Activated CD4-positive, alpha-beta T cell treated with anti-CD3 and anti-CD28 coated beads, Interleukin-2, amount 10 ng/mL, durations not matched to agents 24 days and 14 days (primary cell): ENCODE measurements around the gene HTD2. TPM values are rescaled to one million over a fixed set of nuclear protein-coding genes. Genes with fewer than 3 reads are reported as not detected.
A peak's percentile ranks its signal among the peaks of the same experiment; 100 is the strongest.

Experiments
- DNase-seq: peaks from one replicate; pipeline ENCODE4 v3.0.0; 2022
- H3K27ac Mint-ChIP-seq: one replicate; pipeline ENCODE4 v1.8.0; 2022; ENCODE audit warnings: mild to moderate bottlenecking, mixed read lengths
- H3K27me3 Mint-ChIP-seq: one replicate; pipeline ENCODE4 v1.8.0; 2022; ENCODE audit warnings: mixed read lengths
- H3K36me3 Mint-ChIP-seq: one replicate; pipeline ENCODE4 v1.8.0; 2022; ENCODE audit warnings: low read depth, mild to moderate bottlenecking, mixed read lengths
- H3K4me1 Mint-ChIP-seq: one replicate; pipeline ENCODE4 v1.8.0; 2021; ENCODE audit warnings: mixed read lengths
- H3K4me3 Mint-ChIP-seq: one replicate; pipeline ENCODE4 v1.8.0; 2022; ENCODE audit warnings: mild to moderate bottlenecking, moderate library complexity, mixed read lengths
- H3K9me3 Mint-ChIP-seq: one replicate; pipeline ENCODE4 v1.8.0; 2021; ENCODE audit warnings: mixed read lengths
- intact Hi-C: fragments of 100-400 bp; cut with micrococcal nuclease; formaldehyde crosslinking; loops from one replicate; pipeline ENCODE4 v1.15.1; 2023
- total RNA-seq: library from RNA; stranded (reverse); gene quantifications from 2 replicates; pipeline ENCODE4 v1.2.3, GENCODE V29; 2022

The HTD2 gene
- total RNA-seq, 1 donor from 2014 or later, result 9.7 TPM

GRCh38 chr3:58307639-58308215, 1.4 kb downstream of the HTD2 start:
- H3K4me1 Mint-ChIP-seq, result peaks cover 22% of the 10 kb centered on the region
- peak; percentile 83 for DNase-seq
- peak overlapping the region; percentile 99 for H3K27ac Mint-ChIP-seq
- no peaks in the 10 kb centered on the region for H3K9me3 Mint-ChIP-seq
- intact Hi-C loops, result loop anchor here (1.0 to 10.0 kb wide), 5 partner anchors 45 to 325 kb away; partner anchors contain the start of gene FLNB
- peak overlapping the region; percentile 98 for H3K4me3 Mint-ChIP-seq
- peaks cover 37% of the 10 kb centered on the region for H3K36me3 Mint-ChIP-seq
- H3K27me3 Mint-ChIP-seq, result peaks cover 2% of the 10 kb centered on the region

- DNase-seq, result no peak
- Mint-ChIP-seq H3K9me3 (no peaks in the 10 kb centered on the region), H3K27ac (peak overlapping the region; percentile 32), H3K4me3 (no peak overlapping the region), H3K27me3 (no peaks in the 10 kb centered on the region), H3K36me3 (peaks cover 43% of the 10 kb centered on the region), H3K4me1 (peaks cover 22% of the 10 kb centered on the region)
- intact Hi-C loops, result loop anchor here (1.0 to 10.0 kb wide), 3 partner anchors 44 to 324 kb away; partner anchors contain the start of gene FLNB
Measured at GRCh38 chr3:58308728-58309127, 2.4 kb downstream of the HTD2 start.

- intact Hi-C loops, result no loop called here
- H3K27me3 Mint-ChIP-seq, result no peaks in the 10 kb centered on the region
- H3K27ac Mint-ChIP-seq, result no peak overlapping the region
- no peak for DNase-seq
- peaks cover 3% of the 10 kb centered on the region for H3K4me1 Mint-ChIP-seq
- no peak overlapping the region for H3K4me3 Mint-ChIP-seq
- peaks cover 52% of the 10 kb centered on the region for H3K36me3 Mint-ChIP-seq
- H3K9me3 Mint-ChIP-seq, result no peaks in the 10 kb centered on the region
Measured at GRCh38 chr3:58317811-58318210, 11.5 kb downstream of the HTD2 start.

DNA sequence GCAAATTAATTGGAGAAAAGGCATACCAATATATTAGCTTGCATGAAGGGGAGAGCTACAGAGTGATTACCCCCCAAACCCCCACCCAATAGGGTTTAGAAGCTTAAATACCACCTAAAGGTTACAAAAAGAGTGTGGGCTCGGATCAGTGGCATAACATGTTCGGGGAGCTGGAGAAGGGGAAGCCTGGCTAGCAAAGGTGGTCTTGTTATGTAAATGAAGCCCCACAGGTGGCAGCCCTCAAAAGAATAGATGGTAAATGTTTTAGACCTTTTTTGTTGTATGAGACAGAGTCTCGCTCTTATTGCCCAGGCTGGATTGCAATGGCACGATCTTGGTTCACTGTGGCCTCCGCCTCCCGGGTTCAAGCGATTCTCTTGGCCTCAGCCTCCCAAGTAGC, 15.5 kb downstream of the HTD2 start:
- Mint-ChIP-seq H3K4me3 (no peak overlapping the region), H3K36me3 (peaks cover 29% of the 10 kb centered on the region), H3K27me3 (no peaks in the 10 kb centered on the region), H3K27ac (no peak overlapping the region), H3K4me1 (peaks cover 28% of the 10 kb centered on the region), H3K9me3 (no peaks in the 10 kb centered on the region)
- DNase-seq, result no peak
- intact Hi-C loops, result loop anchor here (1.0 to 5.0 kb wide), 5 partner anchors 93 to 311 kb away; partner anchors contain the start of gene PDHB

DNA sequence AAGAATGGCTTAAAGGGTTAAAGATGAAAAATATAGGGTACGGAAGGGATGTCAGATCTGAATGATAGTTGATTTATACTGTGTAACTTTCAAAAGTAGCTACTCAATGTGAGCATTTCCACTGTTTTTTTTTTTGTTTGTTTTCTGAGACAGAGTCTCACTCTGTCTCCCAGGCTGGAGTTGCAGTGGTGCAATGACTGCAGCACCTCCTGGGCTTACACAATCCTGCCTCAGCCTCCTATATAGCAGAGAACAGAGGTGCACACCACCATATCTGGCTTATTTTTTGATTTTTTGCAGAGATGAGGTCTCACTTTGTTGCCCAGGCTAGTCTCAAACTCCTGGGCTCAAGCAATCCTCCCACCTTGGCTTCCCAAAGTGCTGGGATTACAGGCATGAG, 16.5 kb downstream of the HTD2 start:
- no peaks in the 10 kb centered on the region for H3K9me3 Mint-ChIP-seq
- H3K36me3 Mint-ChIP-seq, result peaks cover 22% of the 10 kb centered on the region
- peaks cover 28% of the 10 kb centered on the region for H3K4me1 Mint-ChIP-seq
- intact Hi-C loops, result loop anchor here (5.0 kb wide), 3 partner anchors 110 to 310 kb away; partner anchors contain the start of gene PDHB
- DNase-seq, result no peak
- no peak overlapping the region for H3K27ac Mint-ChIP-seq
- H3K27me3 Mint-ChIP-seq, result no peaks in the 10 kb centered on the region
- H3K4me3 Mint-ChIP-seq, result no peak overlapping the region

GRCh38 chr3:58323529-58324390, 17.4 kb downstream of the HTD2 start:
- no peaks in the 10 kb centered on the region for H3K9me3 Mint-ChIP-seq
- intact Hi-C loops, result loop anchor here (1.0 to 5.0 kb wide), 6 partner anchors 12 to 309 kb away; partner anchors contain the start of genes HTD2, PDHB and RPP14
- no peaks in the 10 kb centered on the region for H3K27me3 Mint-ChIP-seq
- DNase-seq, result no peak
- H3K4me3 Mint-ChIP-seq, result peak overlapping the region; percentile 67
- peaks cover 28% of the 10 kb centered on the region for H3K4me1 Mint-ChIP-seq
- peaks cover 18% of the 10 kb centered on the region for H3K36me3 Mint-ChIP-seq
- peak overlapping the region; percentile 90 for H3K27ac Mint-ChIP-seq

DNA sequence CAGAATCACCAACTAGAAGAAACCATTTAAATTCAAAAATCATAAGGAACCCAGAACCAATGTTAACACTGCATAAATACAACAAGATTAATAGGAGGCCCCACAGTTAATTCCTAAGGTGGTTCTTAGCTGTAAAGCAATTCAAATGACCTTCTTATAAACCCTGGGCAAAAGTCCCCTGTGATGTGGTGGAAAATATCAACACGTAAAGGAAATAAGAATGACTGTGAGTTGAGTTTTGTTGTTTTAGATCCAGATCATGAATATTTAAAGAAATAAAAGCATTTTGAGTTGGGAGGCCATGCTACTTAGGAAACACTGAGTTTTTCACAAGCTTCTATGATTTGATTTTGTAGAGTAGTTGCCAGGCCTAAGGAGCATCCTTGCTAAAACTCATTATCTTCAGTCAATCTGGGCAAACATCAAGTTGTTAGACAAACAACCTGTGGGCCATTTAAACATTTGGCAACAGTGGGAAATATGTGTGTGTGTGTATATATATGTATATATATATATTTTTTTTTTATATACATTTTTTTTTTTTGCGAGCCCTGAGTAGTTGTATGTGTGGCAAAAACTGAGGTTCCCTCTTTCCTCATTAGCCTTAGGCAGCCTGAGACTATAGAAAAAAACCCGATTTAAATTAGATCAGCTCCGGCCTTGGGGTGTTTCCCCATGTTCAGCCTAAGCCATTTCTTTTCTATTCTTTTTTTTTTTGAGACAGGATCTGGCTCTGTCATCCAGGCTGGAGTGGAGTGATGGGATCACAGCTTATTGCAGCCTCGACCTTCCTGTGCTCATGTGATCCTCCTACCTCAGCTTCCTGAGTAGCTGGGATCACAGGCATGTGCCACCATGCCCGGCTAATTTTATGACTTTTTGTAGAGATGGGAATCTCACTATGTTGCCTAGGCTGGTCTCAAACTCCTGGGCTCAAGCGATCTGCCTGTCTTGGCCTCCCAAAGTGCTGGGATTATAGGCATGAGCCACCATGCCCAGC, 18.4 kb downstream of the HTD2 start:
- intact Hi-C loops, result loop anchor here (1.0 to 5.0 kb wide), 6 partner anchors 11 to 308 kb away; partner anchors contain the start of genes HTD2, PDHB and RPP14
- peak; percentile 73 for DNase-seq
- peaks cover 14% of the 10 kb centered on the region for H3K36me3 Mint-ChIP-seq
- no peaks in the 10 kb centered on the region for H3K9me3 Mint-ChIP-seq
- peak overlapping the region; percentile 67 for H3K4me3 Mint-ChIP-seq
- H3K27ac Mint-ChIP-seq, result peak overlapping the region; percentile 90
- no peaks in the 10 kb centered on the region for H3K27me3 Mint-ChIP-seq
- peaks cover 28% of the 10 kb centered on the region for H3K4me1 Mint-ChIP-seq

DNA sequence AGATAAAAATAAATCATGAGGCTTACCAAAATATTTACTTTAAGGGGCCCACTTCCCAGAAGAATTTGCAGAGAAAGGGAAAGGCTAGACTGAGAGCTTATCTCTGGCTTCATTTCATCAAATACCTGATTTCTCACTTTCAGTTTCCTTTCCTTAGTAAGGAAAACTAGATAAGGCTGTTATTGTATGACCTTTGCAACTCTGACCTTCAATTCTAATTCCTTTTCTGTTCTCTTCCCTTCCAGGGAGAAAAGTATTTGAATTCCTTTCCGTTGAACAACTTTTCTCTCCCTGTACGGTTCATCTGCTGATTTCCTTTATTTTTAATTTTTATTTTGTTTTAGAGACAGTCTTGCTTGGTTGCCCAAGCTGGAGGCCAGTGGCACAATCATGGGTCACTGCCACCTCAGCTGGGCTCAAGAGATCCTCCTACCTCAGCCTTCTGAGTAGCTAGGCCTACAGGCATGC, 19.2 kb downstream of the HTD2 start:
- peak overlapping the region; percentile 90 for H3K27ac Mint-ChIP-seq
- H3K27me3 Mint-ChIP-seq, result no peaks in the 10 kb centered on the region
- intact Hi-C loops, result no loop called here
- H3K36me3 Mint-ChIP-seq, result peaks cover 10% of the 10 kb centered on the region
- H3K9me3 Mint-ChIP-seq, result no peaks in the 10 kb centered on the region
- H3K4me1 Mint-ChIP-seq, result peaks cover 28% of the 10 kb centered on the region
- peak overlapping the region; percentile 23 for H3K4me3 Mint-ChIP-seq
- DNase-seq, result no peak

- Mint-ChIP-seq H3K9me3 (no peaks in the 10 kb centered on the region), H3K4me3 (no peak overlapping the region), H3K36me3 (peaks cover 7% of the 10 kb centered on the region), H3K4me1 (peaks cover 33% of the 10 kb centered on the region), H3K27ac (peak overlapping the region; percentile 47), H3K27me3 (no peaks in the 10 kb centered on the region)
- intact Hi-C loops, result no loop called here
- no peak for DNase-seq
Measured at GRCh38 chr3:58326267-58326900, 20.1 kb downstream of the HTD2 start.

DNA sequence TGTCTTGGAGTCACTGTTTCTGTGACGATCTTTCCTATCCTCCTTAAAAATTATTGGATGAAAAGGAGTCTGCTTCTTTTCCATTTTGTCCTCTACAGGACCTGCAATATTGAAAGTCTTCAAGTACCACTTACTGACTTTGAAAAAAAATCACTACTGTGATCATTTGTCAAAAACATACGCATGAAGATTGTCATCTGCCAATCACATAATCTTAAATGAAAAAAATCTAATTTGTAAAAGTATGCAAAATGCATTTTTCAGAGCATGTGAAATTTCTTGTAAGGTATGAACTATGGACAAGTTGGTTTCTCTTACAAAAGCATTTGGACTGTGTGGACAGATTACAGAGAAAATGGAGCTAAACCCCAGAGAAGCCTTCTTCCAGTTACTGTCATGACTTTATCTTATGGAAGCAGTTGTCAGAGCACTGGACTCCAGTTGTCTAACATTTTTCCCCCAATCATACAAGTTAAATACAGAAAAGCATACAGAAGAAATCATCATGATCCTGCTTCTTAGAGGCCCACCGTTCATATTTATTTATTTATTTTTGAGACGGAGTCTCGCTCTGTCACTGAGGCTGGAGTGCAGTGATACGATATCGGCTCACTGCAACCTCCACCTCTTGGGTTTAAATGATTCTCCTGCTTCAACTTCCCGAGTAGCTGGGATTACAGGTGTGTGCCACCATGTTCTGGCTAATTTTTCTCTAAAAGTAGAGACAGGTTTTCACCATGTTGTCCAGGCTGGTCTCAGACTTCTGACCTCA, 23.0 kb downstream of the HTD2 start:
- intact Hi-C loops, result no loop called here
- DNase-seq, result no peak
- Mint-ChIP-seq H3K36me3 (peaks cover 5% of the 10 kb centered on the region), H3K4me3 (no peak overlapping the region), H3K9me3 (no peaks in the 10 kb centered on the region), H3K27me3 (no peaks in the 10 kb centered on the region), H3K27ac (no peak overlapping the region), H3K4me1 (peaks cover 35% of the 10 kb centered on the region)

- no peak overlapping the region for H3K27ac Mint-ChIP-seq
- peaks cover 2% of the 10 kb centered on the region for H3K36me3 Mint-ChIP-seq
- no peaks in the 10 kb centered on the region for H3K9me3 Mint-ChIP-seq
- peaks cover 35% of the 10 kb centered on the region for H3K4me1 Mint-ChIP-seq
- no peaks in the 10 kb centered on the region for H3K27me3 Mint-ChIP-seq
- no peak for DNase-seq
- no peak overlapping the region for H3K4me3 Mint-ChIP-seq
- intact Hi-C loops, result no loop called here
Measured at GRCh38 chr3:58329922-58330413, 23.6 kb downstream of the HTD2 start.

DNA sequence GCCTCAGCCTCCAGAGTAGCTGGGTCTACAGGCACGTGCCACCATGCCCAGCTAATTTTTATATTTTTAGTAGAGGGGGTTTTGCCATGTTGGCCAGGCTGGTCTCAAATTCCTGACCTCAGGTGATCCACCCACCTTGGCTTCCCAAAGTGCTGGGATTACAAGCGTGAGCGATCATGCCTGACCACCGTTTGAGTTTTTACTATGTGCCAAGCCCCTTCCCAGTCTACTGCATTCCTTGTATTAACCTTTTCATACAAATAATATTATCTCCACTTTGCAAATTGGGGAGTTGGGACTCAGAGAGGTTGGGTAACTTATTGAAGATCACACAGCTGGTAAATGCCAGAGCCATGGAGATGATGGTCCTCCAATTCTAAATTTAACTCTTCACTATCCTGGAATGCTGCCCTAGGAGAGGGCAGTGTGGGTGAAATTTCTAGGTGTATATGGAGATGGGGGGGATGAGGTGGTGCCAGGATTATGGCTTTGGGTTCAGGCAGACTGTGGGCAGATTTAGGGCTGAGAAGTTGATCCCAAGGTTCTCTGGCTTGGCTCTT, 25.4 kb downstream of the HTD2 start:
- Mint-ChIP-seq H3K36me3 (peaks cover 10% of the 10 kb centered on the region), H3K27ac (peak overlapping the region; percentile 81), H3K27me3 (no peaks in the 10 kb centered on the region), H3K9me3 (no peaks in the 10 kb centered on the region), H3K4me3 (peak overlapping the region; percentile 78), H3K4me1 (peaks cover 37% of the 10 kb centered on the region)
- no peak for DNase-seq
- intact Hi-C loops, result loop anchor here (1.0 kb wide), 1 partner anchor 83 kb away; no protein-coding TSS in a partner anchor
